K562 treated with DMSO at 1 percent for 4 hours (cell line): Measurements from ENCODE around the gene ADCY6. TPM values are rescaled to one million over a fixed set of nuclear protein-coding genes. Genes with fewer than 3 reads are reported as not detected.

ENCODE experiments used
- total RNA-seq: library from RNA; unstranded; fragments of 300-600 nt; gene quantifications from 2 replicates; pipeline ENCODE4 v1.2.3, GENCODE V29; 2022; ENCODE audit not compliant: insufficient read depth

ADCY6 gene
- total RNA-seq = 0.46 and 0.79 TPM in 2 replicates

GRCh38 chr12:48788854-48789775 is at the start of gene ADCY6:
ADCY6 (minus strand) TSS chr12:48789089; CDS start chr12:48783434, 5,655 bp downstream.

GRCh38 chr12:48817873-48818830 is 29.3 kb upstream of the ADCY6 start, which contains the start of gene CACNB3:
CACNB3 (plus strand) TSS chr12:48818496; CDS start chr12:48818930, 434 bp downstream.

GRCh38 chr12:48716493-48717251 is 72.2 kb downstream of the ADCY6 start, which contains the start of gene CCNT1:
CCNT1 (minus strand) TSS chr12:48716707; CDS start chr12:48716675, 32 bp downstream.

Other genes with a start within 250 kb of the ADCY6 start
- 1.5 TPM in 1 of 2 replicates, not detected in the other for gene LALBA, start 219.0 kb downstream of the ADCY6 start, total RNA-seq
- gene KANSL2, start 106.9 kb downstream of the ADCY6 start, total RNA-seq = 25.6 and 33.3 TPM in 2 replicates
- gene CCNT1, start 72.4 kb downstream of the ADCY6 start, total RNA-seq = 13.2 and 19.5 TPM in 2 replicates
- 1.4 and 2.4 TPM in 2 replicates for gene CACNB3, start 29.4 kb upstream of the ADCY6 start, total RNA-seq
- 61.7 and 73.8 TPM in 2 replicates for gene DDX23, start 63.1 kb upstream of the ADCY6 start, total RNA-seq
- gene RND1, start 76.8 kb upstream of the ADCY6 start, total RNA-seq = 1.8 and 1.9 TPM in 2 replicates
- 4.6 and 8.3 TPM in 2 replicates for gene FKBP11, start 136.4 kb upstream of the ADCY6 start, total RNA-seq
- 50.5 and 56.3 TPM in 2 replicates for gene ARF3, start 168.4 kb upstream of the ADCY6 start, total RNA-seq
- 0.31 TPM in 1 of 2 replicates, not detected in the other for gene WNT10B, start 182.6 kb upstream of the ADCY6 start, total RNA-seq
- not detected in 2 replicates for gene WNT1, start 189.2 kb upstream of the ADCY6 start, total RNA-seq
- gene DDN, start 210.3 kb upstream of the ADCY6 start, total RNA-seq = 0.73 and 1.4 TPM in 2 replicates
- 60.7 and 65.8 TPM in 2 replicates for gene PRKAG1, start 229.7 kb upstream of the ADCY6 start, total RNA-seq